BJ (cell line): ENCODE results near the gene BCAS1. TPM values are rescaled to one million over a fixed set of nuclear protein-coding genes. Genes with fewer than 3 reads are reported as not detected.

Experiments used
- CTCF ChIA-PET: fragments of 350-600 bp; formaldehyde crosslinking; extraction: SDS; loops from one replicate; lab custom pipeline; 2021; ENCODE audit warnings: antibody characterized with exemption, inconsistent platforms; lab: Yijun Ruan, JAX
- POLR2A ChIA-PET: fragments of 300-600 bp; sonication (Branson Sonifier 250); formaldehyde crosslinking; extraction: SDS; loops from one replicate; lab custom pipeline; 2021; ENCODE audit warnings: antibody characterized with exemption; lab: Charles Lee
- DNase-seq: peaks from one replicate; pipeline ENCODE4 v3.0.0-alpha.2; 2011; ENCODE audit warnings: low read depth
- H3K27me3 ChIP-seq: 2 replicates; pipeline ENCODE4 v1.6.0; 2011; ENCODE audit warnings: low read length; ENCODE audit not compliant: control insufficient read depth, insufficient read depth
- H3K36me3 ChIP-seq: 2 replicates; pipeline ENCODE4 v1.5.1; 2011; ENCODE audit warnings: low read length; ENCODE audit not compliant: control insufficient read depth, insufficient read depth
- H3K4me3 ChIP-seq: 2 replicates; pipeline ENCODE4 v1.5.1; 2011; ENCODE audit warnings: low read depth, mild to moderate bottlenecking, control low read depth, low read length
- CTCF ChIP-seq: IDR thresholded peaks from 2 replicates; pipeline ENCODE4 v1.5.1; 2011; ENCODE audit warnings: low read depth, mild to moderate bottlenecking, control low read depth, inconsistent platforms, low read length, moderate library complexity; ENCODE audit not compliant: insufficient read depth
- polyA plus RNA-seq: library from polyadenylated mRNA; depleted of rRNA; stranded (reverse); fragments of >200 nt; gene quantifications from 2 replicates; pipeline ENCODE4 v1.2.3, GENCODE V29; 2011

The BCAS1 gene
- polyA plus RNA-seq, 1 experiment: not detected

DNA sequence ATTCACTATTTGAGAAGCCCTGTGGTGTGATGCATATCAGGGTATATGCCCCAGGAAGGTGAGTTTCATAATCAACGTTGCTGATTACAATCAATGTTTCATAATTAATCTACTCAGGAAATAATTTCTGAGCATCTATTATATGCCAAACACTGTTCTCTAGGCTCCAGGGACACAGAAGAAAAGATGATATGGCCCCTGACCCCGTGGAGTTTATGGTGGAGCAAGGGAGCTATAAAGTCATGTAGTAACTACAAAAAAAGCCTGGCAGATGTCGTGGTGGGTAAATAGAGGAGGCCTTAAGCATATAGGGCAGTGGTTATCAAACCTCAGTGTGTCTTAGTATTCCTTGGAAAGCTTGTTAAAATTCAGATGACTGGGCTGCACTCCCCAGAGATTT is 40.1 kb upstream of the BCAS1 start:
- H3K27me3 ChIP-seq: no peaks in the 10 kb centered on the region
- TF ChIP-seq CTCF: no peak
- no peaks in the 10 kb centered on the region for H3K36me3 ChIP-seq
- POLR2A ChIA-PET: no interaction called here
- CTCF ChIA-PET: interaction anchor here (1.6 to 3.8 kb wide), 3 partner anchors 13 to 89 kb away, joined by 3 to 17 read pairs (median 16); no protein-coding TSS in a partner anchor
- no peak for DNase-seq
- no peak overlapping the region for H3K4me3 ChIP-seq

GRCh38 chr20:54110041-54110440 is 39.6 kb upstream of the BCAS1 start:
- ChIA-PET POLR2A (no interaction called here), CTCF (interaction anchor here (1.6 to 3.8 kb wide), 3 partner anchors 13 to 89 kb away, joined by 3 to 17 read pairs (median 16); no protein-coding TSS in a partner anchor)
- DNase-seq: no peak
- Histone ChIP-seq H3K27me3 (no peaks in the 10 kb centered on the region; the same call in 1 of the 2 replicates), H3K4me3 (no peak overlapping the region), H3K36me3 (no peaks in the 10 kb centered on the region)
- TF ChIP-seq CTCF: no peak

GRCh38 chr20:54108817-54109216 is 38.4 kb upstream of the BCAS1 start:
- CTCF ChIA-PET: interaction anchor here (1.2 to 3.8 kb wide), 4 partner anchors 12 to 95 kb away, joined by 3 to 17 read pairs (median 10); no protein-coding TSS in a partner anchor

GRCh38 chr20:54108326-54108642 is 37.9 kb upstream of the BCAS1 start:
- ChIA-PET POLR2A (no interaction called here), CTCF (interaction anchor here (1.2 to 3.8 kb wide), 3 partner anchors 11 to 95 kb away, joined by 3 to 17 read pairs (median 16); no protein-coding TSS in a partner anchor)
- H3K4me3 ChIP-seq: no peak overlapping the region
- no peak for DNase-seq
- TF ChIP-seq CTCF: no peak
- no peaks in the 10 kb centered on the region for H3K36me3 ChIP-seq
- no peaks in the 10 kb centered on the region; the same call in 1 of the 2 replicates for H3K27me3 ChIP-seq

More at GRCh38 chr20:54108817-54109216, 38.4 kb upstream of the BCAS1 start:
- no peak overlapping the region for H3K4me3 ChIP-seq
- TF ChIP-seq CTCF: no peak
- H3K27me3 ChIP-seq: no peaks in the 10 kb centered on the region; the same call in 1 of the 2 replicates
- H3K36me3 ChIP-seq: no peaks in the 10 kb centered on the region
- POLR2A ChIA-PET: no interaction called here
- no peak for DNase-seq

DNA sequence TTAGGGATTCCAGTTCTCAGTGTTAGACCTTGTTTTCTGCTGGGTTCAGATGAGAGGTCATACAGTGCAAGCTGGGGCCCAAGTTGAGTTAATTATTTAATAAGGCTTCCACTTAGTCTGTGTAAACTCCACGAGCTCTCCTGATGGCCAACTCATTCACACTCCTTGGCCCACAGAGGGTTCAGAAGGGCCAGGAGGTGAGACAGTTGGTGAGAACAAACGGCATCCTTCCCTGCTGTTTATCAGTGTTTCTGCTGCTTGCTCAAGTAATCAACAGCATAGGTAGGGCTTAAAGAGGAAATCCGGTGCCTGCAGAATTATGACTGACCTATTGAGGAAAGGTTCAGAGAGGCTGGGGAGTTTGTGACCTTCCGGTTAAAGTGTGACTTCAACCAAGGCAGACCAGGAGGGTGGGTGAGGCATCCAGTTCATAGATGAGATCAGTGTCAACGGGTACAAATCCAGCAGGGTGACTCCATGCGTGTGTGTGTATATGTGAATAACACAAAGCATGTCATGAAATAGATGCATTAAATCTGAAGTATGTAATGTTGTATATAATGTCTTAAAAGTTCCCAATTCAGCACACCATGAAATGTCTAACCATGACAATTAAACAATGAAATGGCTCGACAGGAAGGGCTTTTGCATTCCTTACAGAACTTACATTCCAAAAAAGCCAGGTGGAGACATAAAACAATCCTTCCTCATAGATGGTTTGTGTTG is 37.4 kb upstream of the BCAS1 start:
- H3K27me3 ChIP-seq: no peaks in the 10 kb centered on the region; the same call in 1 of the 2 replicates
- ChIA-PET CTCF (interaction anchor here (1.1 to 19.0 kb wide), 8 partner anchors 10 to 96 kb away, joined by 3 to 544 read pairs (median 7); partner anchors contain the start of gene PFDN4), POLR2A (no interaction called here)
- TF ChIP-seq CTCF: no peak
- no peak for DNase-seq
- no peaks in the 10 kb centered on the region for H3K36me3 ChIP-seq
- H3K4me3 ChIP-seq: no peak overlapping the region
